NCI-H128 (cell line): Measurements from ENCODE around the gene TAS2R60.
"Not testable (repeated sequence)": the region's sequence is repeated elsewhere in the genome, so short reads cannot be mapped to it uniquely, and the experiment has no call there.

Experiments
- DNase-seq: peaks from one replicate; lab custom pipeline; 2025; ENCODE audit not compliant: unreplicated experiment; lab: John Stamatoyannopoulos, UW

Gene TAS2R60

DNA sequence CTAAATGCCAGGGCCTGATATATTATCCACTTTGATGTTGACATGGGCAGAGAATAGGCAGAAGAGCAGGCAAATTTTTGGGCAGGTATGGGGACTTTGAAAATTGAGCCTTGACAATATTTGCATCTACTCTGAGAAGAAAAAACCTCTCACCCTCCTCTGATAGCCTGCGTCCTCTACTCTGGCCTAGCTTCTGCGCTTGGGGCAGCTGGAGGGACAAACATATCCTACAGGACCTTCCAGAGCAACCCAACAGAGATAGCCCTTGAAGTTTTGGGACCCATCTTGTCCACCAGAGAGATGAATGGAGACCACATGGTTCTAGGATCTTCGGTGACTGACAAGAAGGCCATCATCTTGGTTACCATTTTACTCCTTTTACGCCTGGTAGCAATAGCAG, at the start of gene TAS2R60:
Gene TAS2R60 (plus strand): TSS at position 301 of the 400 bp plus-strand sequence. CDS start 0 bp downstream, at position 301.
- DNase-seq: no peak

DNA sequence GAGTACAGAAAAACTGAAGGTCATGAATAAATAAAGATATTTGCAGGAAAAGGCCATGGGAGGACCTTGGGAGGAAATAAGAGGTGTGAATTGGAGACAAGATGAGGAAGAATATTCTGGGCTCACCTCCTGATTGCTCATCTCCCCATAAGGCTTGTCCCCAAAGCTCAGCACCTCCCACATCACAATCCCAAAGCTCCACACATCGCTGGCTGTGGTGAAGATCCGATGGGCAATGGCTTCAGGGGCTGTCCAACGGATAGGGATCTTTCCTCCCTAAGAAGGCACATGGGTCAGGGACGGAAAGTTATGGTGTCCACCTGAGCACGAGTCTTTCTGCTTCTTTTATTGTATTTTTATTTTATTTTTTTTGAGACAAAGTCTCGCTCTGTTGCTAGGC, 49.2 kb upstream of the TAS2R60 start:
- no peak for DNase-seq

- DNase-seq: no peak
Measured at GRCh38 chr7:143394777-143395176, 48.5 kb upstream of the TAS2R60 start.

GRCh38 chr7:143395187-143396149, 47.8 kb upstream of the TAS2R60 start:
- no peak for DNase-seq

- no peak for DNase-seq
Measured at GRCh38 chr7:143396182-143396581, 47.1 kb upstream of the TAS2R60 start.

DNA sequence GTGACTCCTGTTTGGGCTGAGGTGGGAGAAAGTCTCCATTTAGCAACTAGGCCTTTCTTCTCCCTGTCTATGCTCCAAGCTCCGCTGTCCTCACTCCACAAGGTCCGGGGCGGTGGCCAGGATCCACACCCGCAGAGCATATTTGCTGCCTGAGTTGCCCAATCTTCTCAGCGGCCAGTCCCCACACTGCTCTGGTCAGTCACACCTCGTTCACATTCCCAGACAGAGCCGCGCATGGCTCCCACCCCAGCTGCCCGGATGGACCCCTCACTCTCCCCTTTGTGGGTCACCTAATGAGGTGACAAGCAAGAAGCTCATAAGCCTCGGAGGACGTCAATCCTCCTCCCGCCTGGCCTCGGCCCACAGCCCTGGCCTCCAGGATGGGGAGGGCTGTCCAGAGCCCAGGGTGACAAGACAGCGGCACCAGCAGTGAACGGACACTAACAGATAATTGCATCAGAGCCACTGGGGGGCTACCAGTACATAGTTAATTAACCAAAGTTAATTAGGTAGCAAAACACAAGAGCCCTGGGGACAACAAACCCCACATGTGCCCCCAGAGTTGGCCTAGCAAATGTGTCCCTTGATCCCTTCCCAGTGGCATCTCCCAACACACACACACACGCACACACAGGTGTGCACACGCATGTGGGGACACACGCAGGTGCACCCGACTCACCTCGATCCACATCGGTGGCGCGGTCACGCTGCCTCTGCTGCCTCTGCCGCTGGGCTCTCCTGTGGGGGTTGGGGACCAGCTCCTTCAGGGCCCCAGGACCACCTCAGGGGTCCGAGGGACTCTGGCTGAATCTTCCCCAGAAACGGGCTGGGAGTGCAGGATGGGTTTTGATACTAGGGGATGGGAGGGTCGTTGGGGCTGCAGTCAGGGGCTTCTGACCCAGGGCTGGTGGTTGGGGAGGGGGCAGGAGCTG, 46.4 kb upstream of the TAS2R60 start:
- DNase-seq: no peak

GRCh38 chr7:143397710-143398530, 45.3 kb upstream of the TAS2R60 start:
- DNase-seq: no peak

DNA sequence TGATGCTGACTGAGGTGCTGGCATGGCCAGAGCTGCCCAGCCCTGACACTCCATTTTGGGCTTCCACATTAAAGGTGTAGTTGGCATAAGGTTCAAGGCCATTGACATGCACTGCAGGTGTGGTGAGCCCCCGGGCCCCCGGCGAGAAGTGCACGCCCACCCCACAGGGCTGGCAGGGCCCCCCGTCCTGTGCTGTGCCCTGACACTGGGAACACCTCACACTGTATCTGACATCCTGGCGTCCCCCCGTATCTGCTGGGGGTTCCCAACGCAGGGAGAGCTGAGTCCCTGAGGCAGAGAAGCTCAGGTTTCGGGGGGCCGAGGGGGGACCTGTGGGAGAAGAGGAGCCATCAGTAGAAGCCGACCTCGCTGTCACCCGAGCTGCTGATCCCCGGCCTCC, 44.6 kb upstream of the TAS2R60 start:
- DNase-seq: no peak

DNA sequence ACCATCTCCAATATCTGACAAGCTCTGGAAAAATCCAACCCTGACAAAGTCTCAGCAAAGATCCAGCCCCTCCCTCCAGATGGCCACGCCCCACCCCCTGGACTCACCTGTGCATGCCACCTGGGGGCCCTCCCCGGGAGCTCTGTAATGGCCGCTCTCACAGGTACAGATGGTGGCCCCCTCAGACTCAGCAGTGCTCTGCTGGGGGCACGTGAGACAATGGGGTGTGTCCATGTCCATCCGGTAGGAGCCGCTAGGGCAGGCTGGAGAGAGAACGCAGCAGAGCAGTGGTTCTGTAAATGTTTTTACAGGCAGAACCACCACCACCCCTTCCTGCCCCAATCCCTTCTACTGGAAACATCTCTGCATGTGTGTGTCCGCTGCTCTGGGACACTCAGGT, 44.1 kb upstream of the TAS2R60 start:
- DNase-seq: no peak

GRCh38 chr7:143399642-143400041, 43.6 kb upstream of the TAS2R60 start:
- no peak for DNase-seq

GRCh38 chr7:143401265-143401664, 42.0 kb upstream of the TAS2R60 start:
- DNase-seq: no peak

GRCh38 chr7:143402233-143402632, 41.0 kb upstream of the TAS2R60 start:
- DNase-seq: not testable (repeated sequence)

DNA sequence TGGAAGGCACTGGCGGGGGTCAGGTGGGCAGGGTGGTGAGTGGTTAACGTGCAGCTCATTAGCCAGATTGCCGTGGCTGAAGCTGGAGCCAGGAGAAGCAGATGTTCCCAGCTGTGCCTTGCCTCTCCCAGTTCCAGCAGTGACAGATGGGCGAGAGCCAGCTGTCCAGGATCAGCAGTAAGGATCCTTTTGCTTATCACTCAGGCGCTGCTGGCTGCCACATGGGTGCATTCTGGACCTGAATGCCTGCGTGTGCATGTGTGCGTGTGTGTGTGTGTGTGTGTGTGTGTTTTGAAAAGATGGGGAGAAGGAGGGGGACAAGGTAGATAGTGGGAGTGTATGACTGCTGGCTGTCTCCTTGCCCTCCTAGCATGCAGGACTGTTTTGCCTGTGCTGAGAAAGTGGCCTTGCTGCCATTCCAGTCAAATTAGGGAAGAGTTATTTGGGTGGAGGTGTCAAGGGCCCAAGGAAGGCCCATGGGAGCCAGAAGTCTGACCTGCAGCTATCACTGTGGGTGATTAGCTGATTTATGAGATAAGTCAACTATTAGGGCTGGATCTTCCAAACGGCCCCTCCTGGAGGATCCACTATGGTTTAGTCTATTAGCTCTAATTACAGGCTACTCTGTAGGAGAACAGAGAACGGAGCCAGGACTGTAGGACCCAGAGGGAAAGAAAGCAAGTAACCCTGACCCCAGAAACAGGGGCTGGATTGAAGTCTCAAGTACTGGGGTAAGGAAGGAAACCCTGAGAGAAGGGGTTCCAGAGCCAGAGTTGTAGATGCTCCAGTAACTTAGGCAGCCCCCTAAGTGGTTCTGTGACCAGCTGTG, 37.9 kb upstream of the TAS2R60 start:
- no peak for DNase-seq

DNA sequence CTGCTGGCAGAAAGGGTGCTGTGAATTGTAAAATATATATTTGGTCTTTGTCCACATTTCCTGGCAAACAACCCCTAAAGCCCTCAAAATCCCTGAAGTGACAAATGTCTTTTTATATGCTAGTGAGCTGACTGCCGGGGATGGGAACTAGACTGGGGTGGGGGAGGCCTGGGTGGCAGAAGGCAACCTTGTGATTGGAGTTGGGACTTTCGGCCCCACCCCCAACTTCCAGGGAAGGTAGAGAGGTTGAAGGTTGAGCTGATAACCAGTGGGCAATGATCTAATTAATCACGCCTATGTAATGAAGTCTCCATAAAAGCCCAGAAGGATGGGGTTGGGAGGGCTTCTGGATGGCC, 37.3 kb upstream of the TAS2R60 start:
- DNase-seq: no peak

DNA sequence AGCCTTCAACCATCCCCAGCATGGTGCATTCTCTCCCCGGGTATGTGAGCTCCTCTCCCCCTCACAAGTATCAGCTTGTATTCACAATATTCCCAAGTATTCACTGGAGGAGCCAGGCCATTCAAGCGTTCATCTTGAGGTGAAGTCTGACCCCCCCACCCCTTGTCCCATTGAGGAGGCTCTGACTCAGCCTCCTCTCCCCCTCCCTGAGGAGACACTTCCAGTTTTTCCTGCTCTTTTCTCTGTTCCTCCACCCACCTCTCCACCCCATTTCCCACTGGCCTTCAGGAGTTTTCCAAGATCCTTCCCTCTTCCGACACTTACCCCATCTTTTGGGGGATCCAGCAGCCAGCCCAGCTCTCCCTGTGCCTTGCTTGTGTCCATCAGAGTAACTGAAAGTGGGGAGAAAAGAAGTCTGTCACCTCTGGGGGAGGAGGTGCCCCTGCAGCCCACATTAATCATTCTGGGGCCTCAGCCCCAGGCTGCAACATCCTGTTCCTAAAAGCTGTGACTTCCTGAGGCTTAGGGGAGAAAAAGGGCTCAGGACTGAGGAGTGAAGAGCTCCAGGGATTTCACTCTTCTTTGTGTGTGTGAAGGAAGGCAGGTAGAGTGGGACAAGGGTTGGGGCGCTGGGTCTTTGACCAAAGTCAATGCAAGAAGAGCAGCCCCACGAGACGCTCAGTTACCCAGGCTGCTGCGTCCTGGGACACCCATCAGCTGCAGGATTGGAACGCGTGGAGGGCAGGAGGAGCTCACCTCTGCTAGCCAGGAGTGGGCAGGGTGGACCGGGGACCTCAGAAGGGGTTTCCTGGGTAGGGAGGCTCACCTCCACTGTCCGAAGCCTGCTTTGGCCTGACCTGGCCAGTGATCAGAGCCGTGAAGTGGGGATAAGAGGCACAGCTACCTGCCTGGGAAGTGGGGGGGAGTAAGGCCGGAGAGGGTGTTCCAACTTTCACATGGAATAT, 35.7 kb upstream of the TAS2R60 start:
- DNase-seq: no peak

GRCh38 chr7:143408252-143408685, 35.0 kb upstream of the TAS2R60 start:
- no peak for DNase-seq

- DNase-seq: no peak
Measured at GRCh38 chr7:143408686-143409561, 34.3 kb upstream of the TAS2R60 start, which contains the start of gene EPHA1. Gene EPHA1 (minus strand): TSS chr7:143408856. CDS start chr7:143408805, 51 bp downstream.

DNA sequence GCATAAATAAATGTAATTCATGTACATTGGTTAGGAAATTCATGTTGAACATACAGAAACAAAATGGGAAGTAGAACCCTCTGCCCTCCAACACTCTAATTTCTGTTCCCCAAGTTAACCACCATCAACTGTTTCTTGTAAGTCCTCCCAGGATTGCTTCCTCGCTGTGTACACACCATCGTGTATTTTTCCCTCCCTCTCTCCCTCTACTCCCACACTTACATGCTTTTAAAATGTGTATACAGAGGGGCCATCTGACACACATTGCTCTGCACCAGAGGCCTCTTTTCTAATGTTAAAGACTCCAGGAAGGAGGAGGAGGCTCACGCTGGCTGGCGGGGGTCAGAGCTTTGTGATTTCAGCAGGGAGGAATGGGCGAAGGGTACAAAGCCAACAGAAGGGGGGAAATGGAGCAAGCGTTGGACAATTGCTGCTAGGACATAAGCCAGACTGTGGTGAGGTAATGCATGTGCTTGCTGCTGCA, 32.7 kb upstream of the TAS2R60 start:
- DNase-seq: no peak
